Mammary epithelial cell (primary cell): Measurements from ENCODE around the gene FUS.

Source experiments
- EZH2 ChIP-seq: IDR thresholded peaks from 2 replicates; pipeline ENCODE4 v1.6.1; 2012; ENCODE audit warnings: low read length, inconsistent platforms, borderline replicate concordance
- TF ChIP-seq, protein P1 (sequence below), 2 donors: IDR thresholded peaks in 1 of 2; conservative IDR thresholded peaks in 1 of 2; 2 replicates each; pipeline ENCODE4 v1.5.1; 2011 to 2012; ENCODE audit warnings: inconsistent platforms in 2 of 2, low read length in 2 of 2, mild to moderate bottlenecking in 2 of 2, control low read depth in 1 of 2, low read depth in 1 of 2; ENCODE audit not compliant: insufficient read depth in 1 of 2; ENCODE audit errors: extremely low read depth in 1 of 2

DNA sequence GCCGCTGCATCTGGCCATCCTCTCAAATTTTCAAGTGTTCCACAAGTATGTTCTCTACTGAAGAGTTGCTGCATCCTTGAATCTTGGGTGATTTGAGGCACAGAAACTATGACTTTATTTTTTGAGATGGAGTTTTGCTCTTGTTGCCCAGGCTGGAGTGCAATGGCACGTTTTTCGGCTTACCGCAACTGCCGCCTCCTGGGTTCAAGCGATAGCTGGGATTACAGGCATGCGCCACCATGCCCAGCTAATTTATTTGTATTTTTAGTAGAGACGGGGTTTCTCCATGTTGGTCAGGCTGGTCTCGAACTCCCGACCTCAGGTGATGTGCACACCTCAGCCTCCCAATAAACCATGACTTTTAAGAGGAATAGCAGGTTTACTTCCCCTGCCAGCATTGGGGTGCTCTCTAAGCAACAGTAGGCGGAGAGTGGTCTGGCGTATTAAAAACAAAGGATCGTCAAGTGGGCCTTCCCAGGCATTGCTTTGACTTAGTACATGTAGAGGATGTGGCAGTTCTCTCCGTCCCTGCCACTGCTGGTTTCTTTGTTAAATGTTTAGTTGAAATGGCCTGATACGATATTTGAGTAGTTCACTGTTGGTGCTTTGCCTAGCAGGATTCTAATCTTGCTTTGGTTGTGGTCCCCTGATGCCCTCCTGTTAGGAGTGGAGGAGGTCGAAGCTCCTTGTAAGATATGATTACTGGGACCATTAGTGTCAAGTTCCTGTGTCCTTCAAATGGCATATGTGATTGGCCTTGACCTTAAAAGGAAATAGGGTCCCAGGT lies 13.1 kb downstream of the FUS start:
- TF ChIP-seq, protein P1, sequence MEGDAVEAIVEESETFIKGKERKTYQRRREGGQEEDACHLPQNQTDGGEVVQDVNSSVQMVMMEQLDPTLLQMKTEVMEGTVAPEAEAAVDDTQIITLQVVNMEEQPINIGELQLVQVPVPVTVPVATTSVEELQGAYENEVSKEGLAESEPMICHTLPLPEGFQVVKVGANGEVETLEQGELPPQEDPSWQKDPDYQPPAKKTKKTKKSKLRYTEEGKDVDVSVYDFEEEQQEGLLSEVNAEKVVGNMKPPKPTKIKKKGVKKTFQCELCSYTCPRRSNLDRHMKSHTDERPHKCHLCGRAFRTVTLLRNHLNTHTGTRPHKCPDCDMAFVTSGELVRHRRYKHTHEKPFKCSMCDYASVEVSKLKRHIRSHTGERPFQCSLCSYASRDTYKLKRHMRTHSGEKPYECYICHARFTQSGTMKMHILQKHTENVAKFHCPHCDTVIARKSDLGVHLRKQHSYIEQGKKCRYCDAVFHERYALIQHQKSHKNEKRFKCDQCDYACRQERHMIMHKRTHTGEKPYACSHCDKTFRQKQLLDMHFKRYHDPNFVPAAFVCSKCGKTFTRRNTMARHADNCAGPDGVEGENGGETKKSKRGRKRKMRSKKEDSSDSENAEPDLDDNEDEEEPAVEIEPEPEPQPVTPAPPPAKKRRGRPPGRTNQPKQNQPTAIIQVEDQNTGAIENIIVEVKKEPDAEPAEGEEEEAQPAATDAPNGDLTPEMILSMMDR (conservative IDR thresholded peaks at IDR 0.05 in 1 of 2, IDR thresholded peaks at IDR 0.05 in 1 of 2; ENCODE audit: extremely low read depth in 1 of 2, insufficient read depth in 1 of 2, low read depth in 1 of 2, low read length in 2 of 2): no peak
- no peak for TF ChIP-seq EZH2
